HUDEP-2 (cell line): ENCODE results near the gene MAMLD1.

ENCODE experiments used
- DNase-seq, 76 experiments: peaks; one replicate each; lab custom pipeline; 2025; ENCODE audit not compliant: unreplicated experiment in 76 of 76; lab: John Stamatoyannopoulos, UW

MAMLD1 gene

DNA sequence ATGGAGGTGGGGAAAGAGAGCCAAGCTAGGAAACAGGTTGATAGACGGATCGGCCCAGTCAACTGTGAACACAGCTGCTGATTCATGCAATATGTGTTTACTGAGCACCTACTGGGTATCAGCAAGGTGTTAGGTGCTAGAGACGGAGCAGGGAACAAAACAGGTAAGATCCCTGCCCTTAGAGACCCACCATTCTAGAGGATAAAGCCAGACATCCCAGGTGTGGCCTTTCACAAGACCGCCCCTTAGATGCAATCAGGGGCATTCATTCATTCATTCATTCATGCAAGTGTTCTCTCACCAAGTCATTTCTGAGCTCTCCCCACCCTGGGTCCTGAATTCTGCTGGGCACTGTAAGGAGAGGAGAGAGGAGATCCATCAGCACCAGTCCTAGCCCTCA is 185.1 kb downstream of the MAMLD1 start:
- peak in 2 of 76 experiments; percentile 23 to 37 for DNase-seq

DNA sequence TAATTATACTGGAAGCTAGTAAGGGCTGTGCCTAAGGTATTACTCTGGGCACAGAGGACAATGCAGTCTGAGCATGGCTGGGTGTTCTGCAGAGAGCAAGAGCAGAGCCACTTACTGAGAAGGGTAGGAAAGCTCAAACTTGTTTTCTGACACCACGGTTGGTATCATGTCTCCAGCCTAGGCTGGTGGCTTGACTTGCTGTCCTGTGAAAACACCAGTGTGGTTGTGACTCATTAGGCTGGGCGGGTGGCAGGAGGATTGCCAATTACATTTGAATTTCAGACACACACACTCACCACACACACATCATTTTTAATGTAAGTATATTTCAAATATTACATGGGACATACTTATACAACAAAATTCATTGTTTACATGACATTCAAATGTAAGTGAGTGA is 185.6 kb downstream of the MAMLD1 start:
- peak in 58 of 76 experiments; percentile 1 to 52 (median 14) for DNase-seq

GRCh38 chrX:150551963-150552362 is 188.8 kb downstream of the MAMLD1 start:
- no peak for DNase-seq

DNA sequence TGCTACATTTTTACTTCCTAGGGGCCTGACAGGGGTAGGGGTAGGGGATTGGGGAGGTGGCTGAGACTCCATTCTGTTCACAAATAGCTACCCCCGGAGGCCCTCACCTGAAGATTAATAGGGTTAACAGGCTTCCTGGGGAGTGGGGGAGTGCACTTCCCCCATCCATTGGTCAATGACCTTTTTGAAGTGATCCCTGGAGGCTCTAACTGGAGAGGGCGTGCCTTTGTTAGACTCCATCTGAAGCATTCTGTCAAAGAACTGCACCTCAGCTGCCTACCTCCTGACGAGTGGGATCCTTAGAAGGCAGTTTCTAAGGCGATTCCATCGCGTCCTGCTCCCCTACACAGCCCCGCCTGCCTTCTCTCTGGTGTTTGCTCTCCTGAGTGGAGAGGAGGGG is 195.3 kb downstream of the MAMLD1 start:
- no peak for DNase-seq
